ENCODE results near the gene DTNBP1. TPM values are rescaled to one million over a fixed set of nuclear protein-coding genes. Genes with fewer than 3 reads are reported as not detected.
"Not testable (repeated sequence)": the region's sequence is repeated elsewhere in the genome, so short reads cannot be mapped to it uniquely, and the experiment has no call there.

DTNBP1 gene
- total and polyA plus RNA-seq, 12 donors: 4.2 to 17.1 (median 9.0) TPM

DNA sequence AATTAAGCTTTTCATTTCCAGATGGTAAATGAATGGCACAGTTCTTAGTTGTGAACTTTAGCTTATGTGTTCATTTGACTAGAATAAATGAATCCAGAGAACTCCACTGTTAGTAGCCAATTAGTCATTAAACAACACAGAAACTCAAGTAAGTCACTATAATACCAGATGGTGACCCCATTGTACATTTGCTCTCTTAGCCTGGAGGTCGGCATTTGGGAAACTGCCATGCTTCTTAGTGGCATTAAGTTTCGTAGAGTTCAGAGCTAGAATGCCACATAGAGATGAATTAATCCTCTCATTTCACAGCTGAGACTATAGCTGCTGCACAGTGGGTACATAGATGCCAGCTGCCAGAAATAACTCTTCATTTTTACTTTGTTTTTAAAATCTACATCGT is 10.8 kb upstream of the DTNBP1 start:
- no peak overlapping the region for H3K4me3 ChIP-seq
- DNase-seq: no peak
- no peaks in the 10 kb centered on the region for H3K27me3 ChIP-seq
- intact Hi-C loops (cut with DNase I): no loop called here
- H3K27ac ChIP-seq: no peak overlapping the region
- peaks cover 0 to 10% of the 10 kb centered on the region in 2 donors for H3K4me1 ChIP-seq (replicated peaks in 1 of 2)
- H3K36me3 ChIP-seq (replicated peaks in 1 of 2): no peaks in the 10 kb centered on the region
- H3K9me3 ChIP-seq (replicated peaks in 1 of 3): no peaks in the 10 kb centered on the region
- WGBS, 4 donors: 83 to 91% (median 88%) methylated on average over 3 of the region's 3 CpGs
- TF ChIP-seq POLR2A (IDR thresholded peaks at IDR 0.05): no peak
- TF ChIP-seq, protein P1, sequence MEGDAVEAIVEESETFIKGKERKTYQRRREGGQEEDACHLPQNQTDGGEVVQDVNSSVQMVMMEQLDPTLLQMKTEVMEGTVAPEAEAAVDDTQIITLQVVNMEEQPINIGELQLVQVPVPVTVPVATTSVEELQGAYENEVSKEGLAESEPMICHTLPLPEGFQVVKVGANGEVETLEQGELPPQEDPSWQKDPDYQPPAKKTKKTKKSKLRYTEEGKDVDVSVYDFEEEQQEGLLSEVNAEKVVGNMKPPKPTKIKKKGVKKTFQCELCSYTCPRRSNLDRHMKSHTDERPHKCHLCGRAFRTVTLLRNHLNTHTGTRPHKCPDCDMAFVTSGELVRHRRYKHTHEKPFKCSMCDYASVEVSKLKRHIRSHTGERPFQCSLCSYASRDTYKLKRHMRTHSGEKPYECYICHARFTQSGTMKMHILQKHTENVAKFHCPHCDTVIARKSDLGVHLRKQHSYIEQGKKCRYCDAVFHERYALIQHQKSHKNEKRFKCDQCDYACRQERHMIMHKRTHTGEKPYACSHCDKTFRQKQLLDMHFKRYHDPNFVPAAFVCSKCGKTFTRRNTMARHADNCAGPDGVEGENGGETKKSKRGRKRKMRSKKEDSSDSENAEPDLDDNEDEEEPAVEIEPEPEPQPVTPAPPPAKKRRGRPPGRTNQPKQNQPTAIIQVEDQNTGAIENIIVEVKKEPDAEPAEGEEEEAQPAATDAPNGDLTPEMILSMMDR (IDR thresholded peaks at IDR 0.05): no peak

DNA sequence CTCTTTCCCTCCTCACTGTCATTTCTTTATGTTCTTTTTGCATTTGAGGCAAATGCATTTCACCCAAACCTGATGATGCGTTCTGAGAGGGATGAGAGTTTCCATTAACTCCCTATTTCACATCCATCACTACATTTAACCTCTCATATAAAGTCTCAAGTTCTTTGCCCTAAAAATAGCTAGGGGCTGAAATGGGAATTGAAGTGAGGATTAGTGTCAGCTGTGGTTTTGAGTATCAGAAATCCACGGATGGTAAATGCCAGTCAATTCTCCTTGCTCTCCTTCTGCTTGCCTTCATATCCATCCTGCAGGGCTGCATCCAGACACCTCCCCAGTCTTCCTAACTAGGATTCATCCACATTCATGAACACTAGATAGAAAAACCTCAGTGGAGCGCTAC is 10.0 kb upstream of the DTNBP1 start:
- Histone ChIP-seq H3K36me3 (replicated peaks in 1 of 2) (no peaks in the 10 kb centered on the region), H3K9me3 (replicated peaks in 1 of 3) (no peaks in the 10 kb centered on the region), H3K4me3 (no peak overlapping the region), H3K27me3 (no peaks in the 10 kb centered on the region), H3K4me1 (replicated peaks in 1 of 2) (peaks cover 0 to 10% of the 10 kb centered on the region in 2 donors), H3K27ac (no peak overlapping the region)
- intact Hi-C loops (cut with DNase I): no loop called here
- WGBS, 4 donors: 84 to 88% (median 86%) methylated on average over 3 of the region's 3 CpGs
- DNase-seq: no peak
- no peak for TF ChIP-seq POLR2A (IDR thresholded peaks at IDR 0.05)
- TF ChIP-seq, protein P1 (IDR thresholded peaks at IDR 0.05): no peak

DNA sequence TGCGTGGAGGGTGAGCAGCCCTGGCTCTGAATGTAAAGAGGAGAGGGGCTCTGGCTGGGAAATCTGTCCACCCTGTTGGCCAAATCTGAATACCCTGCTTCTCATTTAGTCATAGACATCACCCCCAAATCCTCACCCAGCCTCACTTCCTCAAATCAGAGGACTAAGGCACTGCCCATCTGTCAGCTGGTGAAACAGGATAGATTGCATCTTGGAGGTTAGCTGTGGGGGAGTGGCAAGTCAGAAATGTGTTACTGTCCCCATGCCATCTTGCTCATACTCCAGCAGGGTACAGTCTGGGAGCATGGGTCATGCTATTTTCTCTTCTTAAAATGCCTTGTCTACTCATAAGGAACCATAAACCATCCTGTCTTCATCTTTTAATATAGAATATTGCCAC is 9.5 kb upstream of the DTNBP1 start:
- DNase-seq: no peak
- H3K4me3 ChIP-seq: no peak overlapping the region
- no peak overlapping the region for H3K27ac ChIP-seq
- 93 to 100% (median 97%) methylated on average over 1 of the region's 1 CpG for WGBS, 4 donors
- peaks cover 0 to 10% of the 10 kb centered on the region in 2 donors for H3K4me1 ChIP-seq (replicated peaks in 1 of 2)
- TF ChIP-seq POLR2A (IDR thresholded peaks at IDR 0.05): no peak
- TF ChIP-seq, protein P1 (IDR thresholded peaks at IDR 0.05): no peak
- H3K9me3 ChIP-seq (replicated peaks in 1 of 3): no peaks in the 10 kb centered on the region
- H3K36me3 ChIP-seq (replicated peaks in 1 of 2): no peaks in the 10 kb centered on the region
- H3K27me3 ChIP-seq: no peaks in the 10 kb centered on the region
- intact Hi-C loops (cut with DNase I): no loop called here

DNA sequence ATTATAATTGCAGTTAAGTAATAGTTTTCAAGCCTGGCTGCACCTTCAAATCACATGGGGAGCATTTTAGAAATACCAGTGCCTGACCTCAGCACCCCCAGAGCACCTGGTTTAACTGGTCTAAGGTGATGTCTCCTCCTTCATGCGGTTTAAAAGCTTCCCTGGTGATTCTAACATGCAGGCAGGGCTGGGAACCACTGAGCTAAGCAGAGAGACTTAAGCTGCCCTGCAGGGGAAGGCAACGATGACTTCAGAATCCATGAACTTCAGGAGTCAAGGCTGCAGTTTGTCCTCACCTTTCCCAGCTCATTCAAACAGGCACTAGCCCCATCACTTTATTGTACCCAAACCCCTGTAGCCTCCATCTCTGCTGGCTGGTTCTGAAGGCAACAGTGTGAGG is 6.1 kb upstream of the DTNBP1 start:
- H3K9me3 ChIP-seq (replicated peaks in 1 of 3): no peaks in the 10 kb centered on the region
- no peak overlapping the region for H3K27ac ChIP-seq
- H3K4me1 ChIP-seq (replicated peaks in 1 of 2): no peaks in the 10 kb centered on the region
- H3K27me3 ChIP-seq: no peaks in the 10 kb centered on the region
- H3K36me3 ChIP-seq (replicated peaks in 1 of 2): no peaks in the 10 kb centered on the region
- intact Hi-C loops (cut with DNase I): no loop called here
- WGBS, 4 donors: 54 to 88% (median 67%) methylated on average over 2 of the region's 2 CpGs
- no peak for TF ChIP-seq POLR2A (IDR thresholded peaks at IDR 0.05)
- TF ChIP-seq, protein P1 (IDR thresholded peaks at IDR 0.05): no peak
- DNase-seq: no peak
- no peak overlapping the region for H3K4me3 ChIP-seq

DNA sequence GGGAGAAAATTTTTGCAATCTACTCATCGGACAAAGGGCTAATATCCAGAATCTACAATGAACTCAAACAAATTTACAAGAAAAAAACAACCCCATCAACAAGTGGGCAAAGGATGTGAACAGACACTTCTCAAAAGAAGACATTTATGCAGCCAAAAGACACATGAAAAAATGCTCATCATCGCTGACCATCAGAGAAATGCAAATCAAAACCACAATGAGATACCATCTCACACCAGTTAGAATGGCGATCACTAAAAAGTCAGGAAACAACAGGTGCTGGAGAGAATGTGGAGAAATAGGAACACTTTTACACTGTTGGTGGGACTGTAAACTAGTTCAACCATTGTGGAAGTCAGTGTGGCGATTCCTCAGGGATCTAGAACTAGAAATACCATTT is 4.1 kb upstream of the DTNBP1 start:
- H3K27ac ChIP-seq; H3K9me3 ChIP-seq (replicated peaks in 1 of 3); H3K27me3 ChIP-seq; intact Hi-C loops (cut with DNase I); H3K36me3 ChIP-seq (replicated peaks in 1 of 2); H3K4me1 ChIP-seq (replicated peaks in 1 of 2); H3K4me3 ChIP-seq; DNase-seq: not testable (repeated sequence)
- WGBS, 4 donors: 88 to 100% (median 96%) methylated on average over 2 to 4 of the region's 4 CpGs

All from adrenal gland (tissue), 12 donors.